K562 (cell line): Measurements from ENCODE around the gene INVS. TPM values are rescaled to one million over a fixed set of nuclear protein-coding genes. Genes with fewer than 3 reads are reported as not detected.

Source experiments
- ATAC-seq: fragments of 200-7000 bp; cut with Tn5 transposase; 3 replicates; pipeline ENCODE4 v1.9.1; 2020; ENCODE audit warnings: moderate library complexity
- BruUV-seq: library from RNA; stranded (reverse); fragments of 400-500 nt; replicated peaks from 2 replicates; lab custom pipeline; 2021; lab: Mats Ljungman, UMichigan
- CTCF ChIA-PET: fragments of 300-600 bp; formaldehyde crosslinking; extraction: SDS; loops from one replicate; lab custom pipeline; 2021; ENCODE audit warnings: low intra/inter-chr PET ratio; lab: Yijun Ruan, JAX
- POLR2A ChIA-PET: fragments of 300-600, 350-650 bp; sonication (Branson Sonifier 250); formaldehyde crosslinking; extraction: SDS; loops from one replicate; lab custom pipeline; 2021; ENCODE audit warnings: antibody characterized with exemption, inconsistent platforms; lab: Yijun Ruan, JAX
- DNase-seq, 4 experiments: peaks; one replicate each; pipeline versions ENCODE4 v3.0.0 to v3.0.0-alpha.2; 2011 to 2018; ENCODE audit warnings: low spot score in 3 of 4, mixed read lengths in 3 of 4; ENCODE audit errors: extremely low read depth in 1 of 4
- FAIRE-seq: peaks from 2 replicates; lab custom pipeline; 2011; peaks lifted over from hg19 to GRCh38; lab: Jason Lieb, UNC
- H2AFZ ChIP-seq: 2 replicates; pipeline ENCODE4 v1.6.0; 2011; ENCODE audit warnings: low read depth, low read length, control low read depth, inconsistent platforms
- H3K27ac ChIP-seq: fragments of 200-600 bp; 3 replicates; pipeline ENCODE4 v1.8.0; 2011; ENCODE audit warnings: low read depth, mild to moderate bottlenecking, control low read depth, inconsistent platforms, low read length, moderate library complexity, mixed read lengths; ENCODE audit errors: extremely low read depth
- H3K27me3 ChIP-seq, 2 experiments: fragments of 300-600 bp in 1 of 2; 2 replicates in 1 of 2; 3 replicates in 1 of 2; pipeline versions ENCODE4 v1.6.0 to v1.8.0; 2011; ENCODE audit warnings: inconsistent platforms in 2 of 2, low read length in 2 of 2, mild to moderate bottlenecking in 1 of 2, mixed read lengths in 1 of 2, moderate library complexity in 1 of 2; ENCODE audit not compliant: control insufficient read depth in 2 of 2, insufficient read depth in 2 of 2
- H3K36me3 ChIP-seq: fragments of 300-600 bp; 3 replicates; pipeline ENCODE4 v1.8.0; 2011; ENCODE audit warnings: mild to moderate bottlenecking, low read length, inconsistent platforms; ENCODE audit not compliant: control insufficient read depth, insufficient read depth
- H3K4me1 ChIP-seq, 2 experiments: fragments of 200-600 bp in 1 of 2; replicated peaks in 1 of 2; 2 replicates in 1 of 2; 3 replicates in 1 of 2; pipeline versions ENCODE4 v1.5.1 to v1.8.0; 2011; ENCODE audit warnings: inconsistent platforms in 2 of 2, low read length in 2 of 2, mild to moderate bottlenecking in 1 of 2, mixed read lengths in 1 of 2, moderate library complexity in 1 of 2; ENCODE audit not compliant: control insufficient read depth in 2 of 2, insufficient read depth in 2 of 2
- H3K4me2 ChIP-seq: 2 replicates; pipeline ENCODE4 v1.6.1; 2011; ENCODE audit warnings: low read length, control low read depth, inconsistent platforms, mixed read lengths; ENCODE audit not compliant: insufficient read depth
- H3K4me3 ChIP-seq: fragments of 200-600 bp; sonication (generic), shearing (Covaris generic); 2 replicates; pipeline ENCODE4 v1.5.1; 2016; ENCODE audit warnings: control low read depth, inconsistent platforms
- H3K79me2 ChIP-seq: fragments of 200-600 bp; 3 replicates; pipeline ENCODE4 v1.8.0; 2011; ENCODE audit warnings: low read length, inconsistent platforms; ENCODE audit not compliant: control insufficient read depth, insufficient read depth
- H3K9ac ChIP-seq, 2 experiments: 2 replicates each; pipeline versions ENCODE4 v1.6.0 to v1.6.1; 2011; ENCODE audit warnings: low read depth in 2 of 2, low read length in 2 of 2, control low read depth in 1 of 2, inconsistent platforms in 1 of 2, mild to moderate bottlenecking in 1 of 2, mixed read lengths in 1 of 2; ENCODE audit not compliant: insufficient read depth in 1 of 2
- H3K9me1 ChIP-seq: one replicate; pipeline ENCODE4 v1.6.0; 2011; ENCODE audit warnings: inconsistent platforms, mild to moderate bottlenecking, low read length, moderate library complexity; ENCODE audit not compliant: control insufficient read depth, insufficient read depth
- H3K9me3 ChIP-seq: replicated peaks from 2 replicates; pipeline ENCODE4 v1.5.1; 2011; ENCODE audit warnings: low read depth, low read length, inconsistent platforms; ENCODE audit not compliant: control insufficient read depth, insufficient read depth
- H4K20me1 ChIP-seq: replicated peaks from 2 replicates; pipeline ENCODE4 v1.6.1; 2011; ENCODE audit warnings: low read length, inconsistent platforms, mixed read lengths; ENCODE audit not compliant: control insufficient read depth, insufficient read depth
- CHAMP1 ChIP-seq: fragments of 450-650 bp; IDR thresholded peaks from 2 replicates; pipeline ENCODE4 v1.6.1; 2016; ENCODE audit warnings: mild to moderate bottlenecking
- CTBP1 ChIP-seq: fragments of 450-650 bp; IDR thresholded peaks from 2 replicates; pipeline ENCODE4 v1.6.1; 2016; ENCODE audit warnings: borderline replicate concordance
- DMBX1 ChIP-seq: fragments of 250-450 bp; sonication (Bioruptor Pico); IDR thresholded peaks from 2 replicates; pipeline ENCODE4 v1.8.0; 2022; ENCODE audit warnings: inconsistent platforms, mild to moderate bottlenecking, moderate library complexity, borderline replicate concordance
- EP300 ChIP-seq: IDR thresholded peaks from 2 replicates; pipeline ENCODE4 v1.6.1; 2012; ENCODE audit warnings: low read length, improper control_type of control experiment
- FOXA3 ChIP-seq, 2 experiments: fragments of 450-650 bp in 1 of 2; sonication (generic) in 1 of 2; formaldehyde crosslinking; IDR thresholded peaks in 1 of 2; conservative IDR thresholded peaks in 1 of 2; 2 replicates each; pipeline versions ENCODE4 v1.4.0 to v1.8.0; 2020 to 2022; ENCODE audit warnings: mild to moderate bottlenecking in 2 of 2, missing genetic modification reagents in 1 of 2
- NR4A1 ChIP-seq, 2 experiments: fragments of 250-450 bp in 1 of 2; fragments of 450-650 bp in 1 of 2; sonication (Bioruptor Pico) in 1 of 2; IDR thresholded peaks; 2 replicates each; pipeline versions ENCODE4 v1.4.0 to v1.6.1; 2016 to 2020; ENCODE audit warnings: mild to moderate bottlenecking in 2 of 2, missing compliant biosample characterization in 1 of 2, missing genetic modification characterization in 1 of 2, moderate library complexity in 1 of 2
- SMARCA4 ChIP-seq: fragments of 450-650 bp; IDR thresholded peaks from 2 replicates; pipeline ENCODE4 v1.6.1; 2016
- VEZF1 ChIP-seq: fragments of 200-800 bp; sonication (Bioruptor generic); IDR thresholded peaks from 2 replicates; pipeline ENCODE4 v1.6.1; 2017; ENCODE audit warnings: missing genetic modification characterization, missing compliant biosample characterization
- ZNF165 ChIP-seq: fragments of 250-450 bp; sonication (Bioruptor Pico); IDR thresholded peaks from 2 replicates; pipeline ENCODE4 v1.4.0; 2020; ENCODE audit warnings: borderline replicate concordance
- ZNF253 ChIP-seq: fragments of 250-450 bp; sonication (Bioruptor Pico); conservative IDR thresholded peaks from 2 replicates; pipeline ENCODE4 v1.6.1; 2021; ENCODE audit warnings: mild to moderate bottlenecking
- ZNF592 ChIP-seq: fragments of 450-650 bp; IDR thresholded peaks from 2 replicates; pipeline ENCODE4 v1.6.1; 2017; ENCODE audit warnings: antibody characterized with exemption, mild to moderate bottlenecking
- WGBS: fragments of 100-300 bp; shearing (Covaris generic); methylation state at CpG from one replicate; pipeline ENCODE4 v1.1.6; 2016; ENCODE audit warnings: low coverage, mixed read lengths; ENCODE audit not compliant: insufficient coverage; ENCODE audit errors: missing lambda C conversion rate; 5-methylcytosine and 5-hydroxymethylcytosine counted together
- in situ Hi-C: fragments of 300-500 bp; cut with MboI; formaldehyde crosslinking; loops from 4 replicates; pipeline ENCODE4 v1.15.0; 2018; ENCODE audit warnings: inconsistent platforms, mixed read lengths
- intact Hi-C: fragments of 100-400 bp; cut with micrococcal nuclease; formaldehyde crosslinking; loops from 2 replicates; pipeline ENCODE4 v1.14.2; 2022
- polyA plus RNA-seq, 8 experiments: library from polyadenylated mRNA; depleted of rRNA in 4 of 8; stranded (reverse) in 5 of 8; unstranded in 3 of 8; fragments of >200 nt; fragmentation: Nextera tagmentation in 2 of 8; fragmentation: Illumina TruSeq in 1 of 8; extraction: Ambion mirVana in 2 of 8; extraction: Trizol in 1 of 8; gene quantifications; 2 replicates each; pipeline versions ENCODE4 v1.2.1 to v1.2.3, GENCODE V29; 2011 to 2014; ENCODE audit warnings: inconsistent platforms in 1 of 8, missing spikeins in 1 of 8
- total RNA-seq, 7 experiments: library from RNA; depleted of rRNA in 6 of 7; stranded (reverse); fragments of >200 nt in 6 of 7; fragmentation: Illumina TruSeq in 2 of 7; extraction: Trizol in 2 of 7; gene quantifications; 2 replicates each; pipeline versions ENCODE4 v1.2.1 to v1.2.3, GENCODE V29; 2011 to 2021; ENCODE audit warnings: low replicate concordance in 1 of 7

Gene INVS
- total and polyA plus RNA-seq, 9 of the 15 experiments (the other 6 are each of a cell fraction or from before 2014, with no cell fraction given), result 0.77 to 18.5 (median 10.0) TPM

GRCh38 chr9:100196215-100196614 lies 97.2 kb downstream of the INVS start:
- no TSS peak for BruUV-seq
- in situ Hi-C loops, result no loop called here
- Histone ChIP-seq H3K9me1 (no peaks in the 10 kb centered on the region), H4K20me1 (no peaks in the 10 kb centered on the region), H3K4me2 (no peak overlapping the region), H3K79me2 (no peaks in the 10 kb centered on the region), H3K27ac (no peak overlapping the region; the same call in 2 of the 3 replicates), H2AFZ (no peak overlapping the region), H3K27me3 (no peaks in the 10 kb centered on the region), H3K36me3 (no peaks in the 10 kb centered on the region), H3K9ac (no peak overlapping the region), H3K4me1 (peaks cover 0 to 8% of the 10 kb centered on the region in 2 experiments; a peak in 2 of 5 replicates), H3K9me3 (no peaks in the 10 kb centered on the region; the same call in 1 of the 2 replicates), H3K4me3 (no peak overlapping the region)
- ATAC-seq (peak; percentile 33; the same call in 2 of the 3 replicates), FAIRE-seq (peak; percentile 56), DNase-seq (peak in 1 of 4 experiments; percentile 44)
- intact Hi-C loops, result no loop called here
- ChIA-PET POLR2A (no interaction called here), CTCF (no interaction called here)
- 7% methylated on average over 3 of the region's 3 CpGs for WGBS
- TF ChIP-seq NR4A1 (CRISPR knock-in tag; IDR thresholded peaks at IDR 0.05) (no peak), NR4A1 (tag; IDR thresholded peaks at IDR 0.05) (no peak), ZNF165 (no peak), CTBP1 (peak; percentile 42; the same call in 1 of the 2 replicates), FOXA3 (CRISPR knock-in tag; conservative IDR thresholded peaks at IDR 0.05 in 1 of 2, IDR thresholded peaks at IDR 0.05 in 1 of 2) (no peak), EP300 (peak; percentile 38; the same call in 1 of the 2 replicates), VEZF1 (CRISPR knock-in tag) (0 out of 2 replicates have a peak, but pooled peaks have one; percentile 14), ZNF592 (no peak), ZNF253 (CRISPR knock-in tag) (no peak), SMARCA4 (peak; percentile 56; the same call in 1 of the 2 replicates), DMBX1 (no peak), CHAMP1 (peak; percentile 35; the same call in 1 of the 2 replicates)
